H1 (cell line): Measurements from ENCODE around the gene ACOT11.

Experiments used
- BRCA1 ChIP-seq: IDR thresholded peaks from 2 replicates; pipeline ENCODE4 v1.6.1; 2012; ENCODE audit warnings: low read depth, low read length, improper control_type of control experiment
- EP300 ChIP-seq, 2 experiments: IDR thresholded peaks; 1 replicate in 1 of 2; 2 replicates in 1 of 2; pipeline ENCODE4 v1.6.1; 2011 to 2012; ENCODE audit warnings: low read depth in 2 of 2, low read length in 2 of 2, mild to moderate bottlenecking in 2 of 2, borderline replicate concordance in 1 of 2, inconsistent platforms in 1 of 2, moderate library complexity in 1 of 2
- POLR2A ChIP-seq, 2 experiments: IDR thresholded peaks; 1 replicate in 1 of 2; 2 replicates in 1 of 2; pipeline ENCODE4 v1.6.1; 2011; ENCODE audit warnings: low read depth in 2 of 2, low read length in 2 of 2, mild to moderate bottlenecking in 2 of 2; ENCODE audit errors: control extremely low read depth in 1 of 2
- RBBP5 ChIP-seq: IDR thresholded peaks from 2 replicates; pipeline ENCODE4 v1.7.1; 2012; ENCODE audit warnings: low read depth, mild to moderate bottlenecking, inconsistent platforms, low read length, moderate library complexity, borderline replicate concordance
- SUZ12 ChIP-seq: fragments of 200-600 bp; sonication (generic); IDR thresholded peaks from 2 replicates; pipeline ENCODE4 v1.6.1; 2012; ENCODE audit warnings: mild to moderate bottlenecking, inconsistent platforms, low read length, moderate library complexity, mixed read lengths
- TEAD4 ChIP-seq: IDR thresholded peaks from 2 replicates; pipeline ENCODE4 v1.6.1; 2012; ENCODE audit warnings: low read depth, low read length, inconsistent platforms, mixed read lengths
- TF ChIP-seq, protein P1 (sequence below), 3 experiments: IDR thresholded peaks; 1 replicate in 2 of 3; 2 replicates in 1 of 3; pipeline versions ENCODE4 v1.5.1 to v1.6.1; 2011; ENCODE audit warnings: low read length in 3 of 3, mild to moderate bottlenecking in 3 of 3, inconsistent platforms in 2 of 3, low read depth in 1 of 3, moderate library complexity in 1 of 3; ENCODE audit not compliant: insufficient read depth in 1 of 3; ENCODE audit errors: control extremely low read depth in 1 of 3

DNA sequence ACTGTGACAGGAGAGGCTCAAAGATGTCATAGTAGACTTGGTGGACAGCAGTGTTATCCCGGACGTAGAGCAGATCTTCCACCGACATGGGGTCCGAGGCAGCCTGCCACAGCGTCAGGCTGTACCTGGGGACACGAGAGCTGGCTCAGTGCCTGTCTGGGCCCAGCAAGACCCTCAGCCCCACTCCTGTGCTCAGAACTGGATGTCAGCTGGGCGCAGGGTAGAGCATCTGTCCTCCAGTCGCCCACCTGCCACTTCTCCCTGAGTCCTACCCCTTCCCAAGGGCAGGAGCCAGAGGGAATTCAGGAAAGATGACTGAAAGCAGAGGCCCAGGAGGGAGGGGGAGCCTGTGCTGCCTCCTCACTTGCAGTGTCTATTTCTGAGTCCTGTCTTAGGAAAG lies 63.6 kb downstream of the ACOT11 start:
- TF ChIP-seq TEAD4: no peak
- no peak for TF ChIP-seq EP300 (IDR thresholded peaks at IDR 0.05; ENCODE audit: borderline replicate concordance in 1 of 2, low read depth in 2 of 2, low read length in 2 of 2)
- TF ChIP-seq, protein P1, sequence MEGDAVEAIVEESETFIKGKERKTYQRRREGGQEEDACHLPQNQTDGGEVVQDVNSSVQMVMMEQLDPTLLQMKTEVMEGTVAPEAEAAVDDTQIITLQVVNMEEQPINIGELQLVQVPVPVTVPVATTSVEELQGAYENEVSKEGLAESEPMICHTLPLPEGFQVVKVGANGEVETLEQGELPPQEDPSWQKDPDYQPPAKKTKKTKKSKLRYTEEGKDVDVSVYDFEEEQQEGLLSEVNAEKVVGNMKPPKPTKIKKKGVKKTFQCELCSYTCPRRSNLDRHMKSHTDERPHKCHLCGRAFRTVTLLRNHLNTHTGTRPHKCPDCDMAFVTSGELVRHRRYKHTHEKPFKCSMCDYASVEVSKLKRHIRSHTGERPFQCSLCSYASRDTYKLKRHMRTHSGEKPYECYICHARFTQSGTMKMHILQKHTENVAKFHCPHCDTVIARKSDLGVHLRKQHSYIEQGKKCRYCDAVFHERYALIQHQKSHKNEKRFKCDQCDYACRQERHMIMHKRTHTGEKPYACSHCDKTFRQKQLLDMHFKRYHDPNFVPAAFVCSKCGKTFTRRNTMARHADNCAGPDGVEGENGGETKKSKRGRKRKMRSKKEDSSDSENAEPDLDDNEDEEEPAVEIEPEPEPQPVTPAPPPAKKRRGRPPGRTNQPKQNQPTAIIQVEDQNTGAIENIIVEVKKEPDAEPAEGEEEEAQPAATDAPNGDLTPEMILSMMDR (IDR thresholded peaks at IDR 0.05; ENCODE audit: control extremely low read depth in 1 of 3, insufficient read depth in 1 of 3, low read depth in 1 of 3, low read length in 3 of 3): no peak
- no peak for TF ChIP-seq POLR2A (IDR thresholded peaks at IDR 0.05; ENCODE audit: control extremely low read depth in 1 of 2, low read depth in 2 of 2, low read length in 2 of 2)
- no peak for TF ChIP-seq SUZ12
- no peak for TF ChIP-seq BRCA1
- no peak for TF ChIP-seq RBBP5
